GM21367 (cell line): ENCODE data around the gene LGR6.
"Not testable (repeated sequence)": the region's sequence is repeated elsewhere in the genome, so short reads cannot be mapped to it uniquely, and the experiment has no call there.

Experiments
- ATAC-seq: cut with Tn5 transposase; IDR thresholded peaks from one replicate; pipeline ENCODE4 v1.9.1; 2021; ENCODE audit not compliant: unreplicated experiment

Gene LGR6

DNA sequence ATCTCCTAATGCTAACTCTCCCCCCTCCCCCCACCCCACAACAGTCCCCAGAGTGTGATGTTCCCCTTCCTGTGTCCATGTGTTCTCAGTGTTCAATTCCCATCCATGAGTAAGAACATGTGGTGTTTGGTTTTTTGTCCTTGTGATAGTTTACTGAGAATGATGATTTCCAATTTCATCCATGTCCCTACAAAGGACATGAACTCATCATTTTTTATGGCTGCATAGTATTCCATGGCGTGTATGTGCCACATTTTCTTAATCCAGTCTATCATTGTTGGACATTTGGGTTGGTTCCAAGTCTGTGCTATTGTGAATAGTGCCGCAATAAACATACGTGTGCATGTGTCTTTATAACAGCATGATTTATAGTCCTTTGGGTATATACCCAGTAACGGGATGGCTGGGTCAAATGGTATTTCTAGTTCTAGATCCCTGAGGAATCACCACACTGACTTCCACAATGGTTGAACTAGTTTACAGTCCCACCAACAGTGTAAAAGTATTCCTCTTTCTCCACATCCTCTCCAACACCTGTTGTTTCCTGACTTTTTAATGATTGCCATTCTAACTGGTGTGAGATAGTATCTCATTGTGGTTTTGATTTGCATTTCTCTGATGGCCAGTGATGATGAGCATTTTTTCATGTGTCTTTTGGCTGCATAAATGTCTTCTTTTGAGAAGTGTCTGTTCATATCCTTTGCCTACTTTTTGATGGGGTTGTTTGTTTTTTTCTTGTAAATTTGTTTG is 67.8 kb downstream of the LGR6 start:
- not testable (repeated sequence) for ATAC-seq

DNA sequence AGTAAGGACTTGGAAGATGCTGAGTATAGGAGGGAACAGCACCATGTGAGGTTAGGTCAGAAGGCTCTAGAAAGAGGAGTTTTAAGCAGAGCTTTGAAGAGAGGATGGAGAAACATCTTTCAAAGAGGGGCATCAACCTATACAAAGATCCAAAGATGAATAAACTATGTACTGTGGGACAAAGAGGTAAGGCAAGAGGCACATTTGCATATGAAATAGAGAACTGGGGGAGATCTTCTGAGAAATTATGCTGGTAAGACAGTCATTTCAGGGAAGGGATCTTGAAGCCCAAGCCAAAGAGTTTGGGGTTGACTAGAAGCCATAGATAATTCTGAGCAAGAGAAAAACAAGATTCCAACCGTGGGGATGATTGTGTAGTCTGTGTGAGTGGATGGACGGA is 70.0 kb downstream of the LGR6 start:
- ATAC-seq: no peak

DNA sequence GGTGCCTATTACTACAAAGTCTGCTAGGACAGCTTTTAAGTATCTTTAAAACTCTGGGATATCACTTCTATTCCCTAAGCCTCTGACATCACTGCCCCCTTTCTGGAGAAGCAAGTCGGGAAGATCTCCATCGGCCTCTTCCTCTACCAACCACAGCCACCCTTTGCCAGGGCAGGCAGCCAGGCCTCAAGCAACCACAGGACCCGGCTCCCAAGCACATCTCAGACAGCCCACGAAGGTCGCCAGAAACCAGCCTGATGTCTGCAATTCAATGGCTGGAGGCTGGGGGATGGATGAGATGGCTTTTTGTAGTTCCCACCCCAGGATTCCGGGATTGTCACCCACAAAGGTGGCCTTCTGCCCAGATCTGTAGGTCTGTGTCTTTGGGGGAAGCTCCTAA is 70.7 kb downstream of the LGR6 start:
- no peak for ATAC-seq

DNA sequence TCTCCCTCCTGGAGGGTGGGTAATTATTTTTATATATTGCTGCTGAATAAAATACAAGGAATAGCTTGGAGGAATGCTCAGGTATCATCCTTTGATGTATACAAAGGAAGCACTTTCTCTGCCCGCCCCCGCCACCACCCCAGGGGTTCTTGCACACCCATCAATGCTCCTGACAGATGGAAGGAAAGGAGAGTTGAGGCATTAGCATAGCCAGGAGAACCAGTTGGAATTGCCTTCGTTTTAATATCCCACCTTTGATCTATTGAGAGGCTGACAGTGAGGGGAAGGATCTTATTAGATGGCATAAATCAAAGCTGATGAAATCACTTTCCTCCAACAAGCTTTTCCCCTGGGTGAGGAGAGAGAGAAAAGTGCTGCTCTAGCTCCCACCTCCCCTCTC is 71.1 kb downstream of the LGR6 start:
- no peak for ATAC-seq

DNA sequence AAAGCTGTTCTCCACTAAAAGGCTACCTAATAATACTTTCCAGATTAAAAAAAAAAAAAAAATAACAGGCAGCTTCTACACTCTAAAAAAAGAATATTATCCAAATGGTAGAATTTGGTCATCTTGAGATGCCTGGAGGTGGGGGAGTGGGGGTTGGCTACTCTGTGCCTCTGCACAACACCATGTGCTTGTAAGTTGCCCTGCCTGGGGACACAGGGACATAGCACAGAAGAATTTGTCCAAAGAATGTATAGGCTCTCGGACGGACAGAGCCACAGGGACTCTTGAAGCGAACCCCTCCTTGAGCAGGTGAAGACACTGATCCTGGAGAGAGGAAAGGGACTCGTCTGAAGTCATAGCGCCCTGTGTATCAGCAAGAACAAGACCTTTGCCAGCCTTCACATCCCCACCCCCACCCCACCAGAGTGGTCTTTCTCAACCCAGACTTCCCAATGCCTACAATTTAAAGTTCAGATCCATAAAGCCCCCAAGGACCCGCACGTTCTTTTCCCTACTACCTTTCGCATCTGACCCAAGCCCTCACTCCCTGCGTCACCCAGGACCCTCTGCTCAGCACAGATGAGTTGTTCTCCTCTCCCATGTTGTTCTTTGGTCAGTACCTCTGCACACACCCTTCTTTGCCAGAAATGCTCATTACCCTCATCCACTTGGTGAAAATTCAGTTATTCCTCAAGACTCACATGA is 72.6 kb downstream of the LGR6 start:
- no peak for ATAC-seq

DNA sequence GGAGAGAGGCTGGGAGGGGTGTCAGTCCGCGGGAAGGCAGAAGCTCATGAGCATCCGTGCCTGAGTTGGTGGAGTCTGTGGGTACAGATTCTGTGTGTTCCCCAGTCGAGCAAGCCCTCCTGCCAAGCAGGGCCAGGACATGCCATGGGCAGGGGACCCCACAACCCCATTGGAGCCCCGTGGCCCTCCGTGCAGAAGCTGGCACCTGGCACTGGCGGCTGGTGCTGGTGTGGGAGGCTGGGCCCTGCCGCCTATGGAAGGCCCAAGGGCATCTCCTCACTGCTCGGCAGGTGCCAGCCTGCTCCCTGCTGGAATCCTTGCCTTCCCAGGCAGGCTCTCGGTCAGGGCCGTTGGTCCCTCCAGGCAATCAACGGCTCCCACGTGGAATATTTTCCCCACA is 74.4 kb downstream of the LGR6 start:
- ATAC-seq: no peak

DNA sequence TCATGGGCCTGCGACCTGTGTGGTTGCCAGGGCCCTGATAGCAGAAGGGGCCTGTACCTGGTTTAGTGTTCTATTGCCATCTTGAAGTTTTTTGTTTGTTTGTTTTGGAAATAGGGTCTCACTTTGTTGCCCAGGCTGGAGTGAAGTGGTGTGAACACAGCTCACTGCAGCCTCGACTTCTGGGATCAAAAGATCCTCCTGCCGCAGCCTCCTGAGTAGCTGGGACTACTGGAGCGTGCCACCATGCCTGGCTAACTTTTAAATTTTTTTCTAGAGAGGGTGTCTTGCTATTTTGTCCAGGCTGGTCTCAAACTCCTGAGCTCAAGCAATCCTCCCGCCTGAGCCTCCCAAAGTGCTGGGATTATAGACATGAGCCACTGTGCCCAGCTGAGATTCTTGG is 75.2 kb downstream of the LGR6 start:
- ATAC-seq: no peak

DNA sequence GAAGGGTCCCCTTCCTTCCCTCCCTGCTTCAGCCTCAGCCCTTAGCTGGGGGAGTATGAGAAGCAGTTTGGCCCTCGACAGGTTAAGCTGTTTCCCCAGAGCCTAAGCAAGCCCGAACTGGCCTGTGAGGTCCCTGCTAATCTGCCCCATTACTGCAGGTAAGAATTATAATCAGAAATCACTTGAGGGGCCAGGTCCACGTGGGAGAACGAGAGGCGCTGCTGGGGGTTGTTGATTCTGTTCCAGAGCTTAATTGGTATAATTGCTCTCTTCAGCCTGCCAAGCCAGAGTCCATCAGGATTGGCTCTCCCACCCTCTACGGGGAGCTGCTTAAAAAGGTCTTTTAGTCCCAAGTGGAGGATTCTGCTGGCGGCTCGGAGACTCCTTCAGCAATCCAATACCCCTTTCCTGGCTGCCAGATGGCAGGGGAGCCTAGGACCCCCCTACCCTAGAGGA is 77.3 kb downstream of the LGR6 start:
- no peak for ATAC-seq

DNA sequence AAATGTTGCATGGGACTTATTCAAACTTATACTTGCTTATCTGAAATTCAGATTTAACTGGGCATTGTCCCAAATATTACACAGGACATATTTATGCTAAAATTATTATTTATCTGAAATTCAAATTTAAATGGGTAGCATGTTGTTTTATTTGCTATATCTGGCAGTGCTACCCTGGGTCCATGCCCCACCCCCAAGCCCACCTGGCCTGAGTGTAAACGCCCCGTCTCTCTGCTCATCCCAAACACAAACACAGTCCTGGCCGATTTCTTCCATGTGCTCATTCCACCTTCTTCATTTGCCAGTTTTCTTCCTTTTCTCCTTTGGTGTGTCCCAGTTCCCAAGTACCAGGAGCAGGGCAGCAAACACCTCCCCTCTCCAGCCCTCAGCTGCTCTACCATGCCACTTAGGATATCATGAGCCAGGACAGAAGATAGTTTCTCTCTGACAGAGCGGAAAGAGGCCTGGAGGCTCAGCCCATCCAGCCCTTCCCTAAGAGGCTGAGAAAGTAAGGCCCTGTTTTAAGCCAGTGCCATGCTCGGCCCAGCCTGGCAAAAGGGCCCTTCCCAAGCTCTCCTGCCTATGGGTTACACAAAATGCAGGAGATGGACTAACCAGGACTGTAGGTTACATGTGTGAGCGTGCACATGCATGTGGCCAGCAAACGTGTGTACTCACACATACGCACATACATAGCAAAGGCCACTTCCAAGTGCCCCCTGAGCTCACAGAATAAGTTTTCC is 78.7 kb downstream of the LGR6 start:
- ATAC-seq: no peak

DNA sequence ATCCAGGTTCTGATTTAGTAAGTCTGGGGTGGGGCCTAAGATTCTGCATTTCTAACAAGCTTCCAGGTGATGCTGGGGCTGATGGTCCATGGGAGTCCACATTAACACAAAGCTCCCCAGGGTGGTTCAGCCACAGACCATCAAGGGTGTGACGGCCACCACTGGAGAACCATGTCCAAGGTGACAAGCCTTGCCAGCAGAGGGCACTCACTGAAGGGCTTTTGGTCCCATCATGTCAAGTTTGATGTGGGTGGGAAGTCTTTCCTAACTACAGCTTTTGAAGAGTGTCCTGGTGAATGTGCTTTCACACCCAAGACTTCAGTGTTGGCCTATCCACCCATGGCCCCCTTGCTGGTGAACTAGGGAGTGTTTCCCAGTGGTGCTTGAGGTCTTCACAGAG is 81.0 kb downstream of the LGR6 start:
- ATAC-seq: no peak

DNA sequence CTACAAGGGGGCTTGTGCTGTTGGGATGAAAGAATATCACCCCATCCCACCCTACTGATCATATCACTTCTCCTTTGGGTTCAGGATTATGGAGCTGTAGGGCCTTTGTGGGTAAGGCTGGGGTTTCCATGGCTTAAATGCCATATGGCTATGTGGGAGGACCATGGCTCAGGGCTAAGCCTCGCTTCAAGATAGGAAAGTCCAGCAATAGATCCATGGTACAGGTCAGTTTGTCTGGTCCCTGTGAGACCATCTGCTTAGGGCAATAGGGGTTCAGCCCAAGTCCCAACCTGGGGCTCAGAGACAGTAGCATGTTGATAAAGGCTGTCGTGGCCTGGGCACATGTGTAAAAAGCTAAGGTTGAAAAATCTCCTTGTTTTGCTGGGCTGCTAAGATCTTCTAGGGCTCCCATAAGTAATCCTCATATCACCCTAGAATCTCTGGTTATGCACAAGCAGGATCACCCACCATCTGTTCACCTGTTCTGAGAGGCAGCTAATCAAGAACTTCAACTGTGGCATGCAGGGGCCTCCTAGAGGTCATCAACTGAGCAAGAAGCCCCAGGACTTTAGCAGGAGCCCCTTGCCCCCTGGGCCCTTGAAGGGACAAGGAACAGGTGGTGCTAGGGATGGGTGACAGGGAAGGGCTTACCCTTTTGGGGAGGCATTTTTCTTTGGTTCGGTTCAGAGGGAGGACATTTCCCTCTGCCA is 81.6 kb downstream of the LGR6 start:
- no peak for ATAC-seq

DNA sequence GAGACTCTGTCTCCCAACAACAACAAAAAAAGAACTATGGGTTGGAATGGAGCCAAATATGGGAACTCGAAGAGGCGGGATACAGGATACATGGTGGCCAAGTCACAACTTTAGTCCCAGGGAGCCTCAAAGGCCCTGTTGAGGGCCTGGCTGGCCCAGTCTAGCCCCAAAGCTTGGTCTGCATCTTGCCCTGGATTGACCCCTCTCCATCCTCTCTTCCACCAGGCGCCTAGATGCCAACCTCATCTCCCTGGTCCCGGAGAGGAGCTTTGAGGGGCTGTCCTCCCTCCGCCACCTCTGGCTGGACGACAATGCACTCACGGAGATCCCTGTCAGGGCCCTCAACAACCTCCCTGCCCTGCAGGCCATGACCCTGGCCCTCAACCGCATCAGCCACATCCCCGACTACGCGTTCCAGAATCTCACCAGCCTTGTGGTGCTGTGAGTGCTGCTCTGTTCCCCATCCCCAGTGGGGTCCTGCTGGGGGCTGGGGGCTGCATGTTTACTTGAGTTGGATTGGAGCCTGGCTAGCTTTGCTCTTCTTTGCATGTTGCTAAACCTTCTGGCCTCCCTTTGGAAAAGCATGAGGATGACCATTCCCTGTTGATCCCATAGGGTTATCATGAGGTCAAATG is 82.6 kb downstream of the LGR6 start:
- no peak for ATAC-seq

DNA sequence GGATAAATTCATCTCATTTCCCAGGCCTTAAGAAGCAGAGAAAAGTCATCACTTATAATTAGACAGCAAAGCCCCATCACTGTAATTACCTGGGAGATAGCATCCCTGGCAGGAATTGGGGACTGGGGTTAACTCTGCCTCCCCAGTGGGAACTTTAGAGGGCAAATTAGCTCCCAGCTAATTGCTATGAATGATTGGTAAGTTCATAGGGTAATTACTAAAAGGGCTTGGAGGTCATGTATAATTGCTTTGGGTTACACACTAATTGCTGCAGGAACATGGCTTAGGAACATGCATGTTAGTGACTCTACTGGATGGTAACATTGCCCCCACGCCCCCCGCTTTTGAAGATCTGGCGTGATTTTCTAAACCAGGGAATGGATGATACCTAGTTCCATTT is 83.3 kb downstream of the LGR6 start:
- no peak for ATAC-seq

DNA sequence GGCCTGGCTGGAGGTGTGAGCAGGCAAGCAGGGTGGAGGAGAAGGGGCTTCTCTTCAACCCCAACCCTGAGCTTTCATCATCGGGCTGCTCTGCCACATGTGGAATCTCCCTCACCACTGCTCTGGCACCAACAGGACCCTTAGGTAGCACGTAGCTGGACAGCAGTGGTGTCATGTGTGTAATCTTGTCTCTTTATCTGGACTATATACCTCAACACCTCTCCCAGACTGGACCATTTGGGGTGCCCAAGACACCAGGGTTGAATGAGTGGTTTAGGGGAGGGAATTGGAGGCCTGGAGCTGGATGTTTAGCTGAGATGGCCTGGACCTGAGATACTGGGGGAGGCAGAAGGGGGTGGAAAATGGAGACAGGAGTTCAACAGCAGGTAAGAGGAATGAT is 85.2 kb downstream of the LGR6 start:
- no peak for ATAC-seq

DNA sequence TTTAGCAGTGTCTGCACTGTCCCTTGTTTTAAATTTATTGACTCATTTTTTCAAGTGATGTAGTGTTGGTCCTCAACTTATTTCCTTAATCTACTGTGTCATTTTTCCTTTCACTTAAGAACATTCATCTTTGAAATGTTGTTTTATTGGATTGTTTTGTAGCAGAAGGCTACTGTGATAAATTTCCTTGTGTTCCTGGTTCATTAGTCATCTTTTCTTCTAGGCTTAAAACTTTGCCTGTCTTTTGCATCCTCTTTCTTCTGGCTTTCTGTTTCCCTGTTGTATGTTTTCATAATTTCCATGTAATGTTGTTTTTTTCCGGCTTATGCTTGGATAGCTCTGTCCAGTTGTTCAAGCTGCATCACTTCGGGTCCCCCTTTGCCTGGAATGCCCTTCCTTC is 86.2 kb downstream of the LGR6 start:
- ATAC-seq: no peak

DNA sequence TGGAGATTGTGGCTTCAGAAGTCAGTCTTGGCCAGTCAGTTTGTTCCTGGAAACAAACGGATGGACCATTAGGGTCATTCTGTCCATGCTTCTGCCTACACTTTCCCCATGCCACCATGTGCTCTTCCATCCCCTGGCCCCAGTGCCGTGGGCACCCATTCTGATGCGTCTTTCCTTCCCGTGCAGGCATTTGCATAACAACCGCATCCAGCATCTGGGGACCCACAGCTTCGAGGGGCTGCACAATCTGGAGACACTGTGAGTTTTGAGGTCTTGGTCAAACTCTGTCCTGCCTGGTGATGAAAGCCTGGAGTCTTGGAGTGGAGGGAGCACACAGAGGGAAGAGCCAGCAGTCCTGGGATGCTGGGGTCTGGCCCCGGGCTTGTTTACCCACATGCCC is 87.0 kb downstream of the LGR6 start:
- no peak for ATAC-seq

DNA sequence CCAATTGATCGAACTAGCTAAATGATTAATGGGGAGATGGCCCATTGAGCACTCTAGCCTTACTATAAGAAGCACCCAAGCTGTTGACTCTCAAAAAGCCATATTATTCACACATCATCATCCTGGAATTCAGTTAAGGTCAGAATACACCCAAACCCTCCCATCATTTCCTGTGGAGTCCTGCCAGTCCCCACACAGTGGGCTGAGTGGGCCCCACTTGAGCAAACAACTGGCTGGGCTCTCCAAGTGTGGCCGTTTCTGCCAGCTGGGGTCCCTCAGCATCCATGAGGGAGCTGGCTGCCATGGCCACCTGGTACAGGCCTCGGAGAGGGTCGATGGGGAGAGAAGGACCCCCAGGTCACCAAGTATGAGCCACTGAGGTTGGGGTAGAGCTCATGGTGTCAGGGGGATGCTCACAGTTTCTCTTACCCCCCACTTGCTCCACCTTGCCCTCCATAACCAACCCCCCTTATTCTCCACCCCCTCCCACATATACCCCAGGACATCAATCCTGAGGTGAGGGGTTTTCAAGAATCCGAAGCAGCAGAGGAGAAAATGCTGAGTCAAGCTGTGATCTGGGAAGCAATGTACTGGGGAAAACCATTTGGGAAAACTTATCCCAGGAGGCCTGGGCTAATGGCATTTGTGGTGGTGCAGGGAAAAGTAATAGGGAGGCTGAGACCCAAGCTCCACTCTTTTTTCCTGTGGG is 87.9 kb downstream of the LGR6 start:
- no peak for ATAC-seq

DNA sequence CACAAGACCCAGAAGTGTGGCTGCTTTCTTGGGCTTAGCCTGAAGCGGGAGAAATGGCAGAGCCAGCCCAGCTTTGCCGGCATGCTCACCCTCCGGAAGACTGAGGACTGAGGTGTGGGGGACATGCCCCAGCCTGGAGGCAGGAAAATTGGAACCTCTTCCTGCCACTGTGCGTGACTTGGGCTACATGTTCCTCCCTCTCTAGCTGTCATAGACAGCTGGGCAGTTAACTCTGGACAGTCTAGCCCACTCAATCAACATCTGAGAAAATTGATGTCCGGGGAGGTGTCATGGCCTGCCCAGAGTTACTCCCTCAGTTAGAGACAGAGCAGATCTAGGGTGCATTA is 88.4 kb downstream of the LGR6 start:
- ATAC-seq: no peak

DNA sequence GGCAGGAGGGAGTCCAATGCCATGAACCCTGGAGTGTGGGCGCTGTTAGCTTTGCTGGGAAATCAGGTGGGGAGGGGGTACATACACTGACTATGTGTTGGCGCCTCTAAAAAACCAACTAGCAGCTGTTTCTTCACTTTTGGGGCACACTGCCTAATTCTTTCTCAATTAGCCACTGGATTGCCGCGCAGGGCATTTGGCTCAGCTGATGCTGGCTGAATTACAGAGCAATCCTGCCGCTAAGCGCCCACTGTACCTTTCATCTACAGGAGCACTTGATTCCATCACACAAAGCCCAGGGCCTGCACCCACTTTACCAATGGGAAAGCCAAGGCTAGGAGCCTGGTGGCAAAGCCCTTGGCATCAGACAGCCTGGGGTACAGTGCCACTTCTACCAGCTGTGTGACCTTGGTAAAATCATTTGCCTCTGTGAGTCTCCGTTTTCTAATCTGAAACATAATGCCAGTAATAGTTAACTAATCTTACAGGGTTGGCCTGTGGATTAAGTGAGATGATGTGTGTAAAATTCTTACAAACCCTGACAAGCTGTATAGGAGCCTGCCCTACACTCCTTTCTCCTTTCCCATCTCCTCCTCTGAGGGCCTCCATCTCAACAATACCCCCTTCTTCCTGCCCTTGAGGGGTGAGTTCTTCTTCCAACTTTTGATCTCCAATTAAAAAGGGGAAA is 89.1 kb downstream of the LGR6 start:
- ATAC-seq: no peak

DNA sequence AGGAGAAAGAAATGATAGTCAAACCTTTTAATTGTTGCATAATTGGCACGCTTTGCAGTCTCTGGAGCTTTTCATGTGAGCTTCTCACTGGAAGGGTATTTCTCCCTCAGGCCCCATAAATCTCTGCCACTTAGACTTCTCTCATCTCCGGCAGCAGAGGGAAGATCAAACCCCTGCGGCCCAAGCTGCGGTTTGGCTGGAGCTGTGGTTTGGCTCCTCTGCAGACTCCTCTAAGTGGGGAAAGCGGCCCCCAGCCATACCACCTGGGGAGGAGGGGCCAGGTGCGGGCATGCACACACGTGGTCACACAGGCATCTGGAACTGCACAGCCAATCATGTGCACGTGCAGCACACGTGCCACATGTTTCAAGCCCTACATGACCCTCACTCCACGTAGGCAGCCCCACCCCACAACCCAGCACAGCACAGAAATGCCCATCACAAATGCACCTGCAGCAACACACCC is 89.8 kb downstream of the LGR6 start:
- no peak for ATAC-seq
